Activated naive CD8-positive, alpha-beta T cell (primary cell): ENCODE data around the gene PIK3R6.
"Not testable (repeated sequence)": the region's sequence is repeated elsewhere in the genome, so short reads cannot be mapped to it uniquely, and the experiment has no call there.

Source experiments
- H3K27ac Mint-ChIP-seq: one replicate; pipeline ENCODE4 v1.8.0; 2021; ENCODE audit warnings: mixed read lengths
- H3K27me3 Mint-ChIP-seq: one replicate; pipeline ENCODE4 v1.8.0; 2021; ENCODE audit warnings: mixed read lengths
- H3K36me3 Mint-ChIP-seq: one replicate; pipeline ENCODE4 v1.8.0; 2021; ENCODE audit warnings: mixed read lengths
- H3K4me1 Mint-ChIP-seq: one replicate; pipeline ENCODE4 v1.8.0; 2021; ENCODE audit warnings: low read depth, mixed read lengths
- H3K4me3 Mint-ChIP-seq: one replicate; pipeline ENCODE4 v1.8.0; 2021; ENCODE audit warnings: mild to moderate bottlenecking, mixed read lengths
- H3K9me3 Mint-ChIP-seq: one replicate; pipeline ENCODE4 v1.8.0; 2021; ENCODE audit warnings: low read depth, mixed read lengths

Gene PIK3R6

DNA sequence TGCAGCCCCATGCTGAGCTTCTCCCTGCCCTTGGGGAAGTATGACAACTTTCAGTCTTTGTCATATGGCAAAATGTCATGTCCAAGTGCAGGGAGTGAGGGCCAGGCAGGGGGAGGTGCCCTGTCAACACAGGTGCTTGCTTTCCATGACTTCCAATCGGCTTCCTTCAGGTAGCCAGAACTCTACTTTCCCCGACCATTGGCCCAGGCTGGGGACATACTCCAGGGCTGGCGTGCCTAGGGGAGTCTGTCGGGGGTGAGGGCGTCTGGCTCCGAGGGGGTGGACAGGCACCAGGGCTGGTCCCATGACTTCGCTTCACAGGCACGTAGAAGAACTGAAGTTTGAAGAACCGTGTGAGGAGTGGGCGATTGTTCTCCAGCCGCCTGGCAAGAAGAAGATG, 19.8 kb upstream of the PIK3R6 start:
- no peak overlapping the region for H3K4me3 Mint-ChIP-seq
- peaks cover 5% of the 10 kb centered on the region for H3K36me3 Mint-ChIP-seq
- peaks cover 2% of the 10 kb centered on the region for H3K4me1 Mint-ChIP-seq
- H3K27me3 Mint-ChIP-seq, result no peaks in the 10 kb centered on the region
- no peak overlapping the region for H3K27ac Mint-ChIP-seq
- no peaks in the 10 kb centered on the region for H3K9me3 Mint-ChIP-seq

DNA sequence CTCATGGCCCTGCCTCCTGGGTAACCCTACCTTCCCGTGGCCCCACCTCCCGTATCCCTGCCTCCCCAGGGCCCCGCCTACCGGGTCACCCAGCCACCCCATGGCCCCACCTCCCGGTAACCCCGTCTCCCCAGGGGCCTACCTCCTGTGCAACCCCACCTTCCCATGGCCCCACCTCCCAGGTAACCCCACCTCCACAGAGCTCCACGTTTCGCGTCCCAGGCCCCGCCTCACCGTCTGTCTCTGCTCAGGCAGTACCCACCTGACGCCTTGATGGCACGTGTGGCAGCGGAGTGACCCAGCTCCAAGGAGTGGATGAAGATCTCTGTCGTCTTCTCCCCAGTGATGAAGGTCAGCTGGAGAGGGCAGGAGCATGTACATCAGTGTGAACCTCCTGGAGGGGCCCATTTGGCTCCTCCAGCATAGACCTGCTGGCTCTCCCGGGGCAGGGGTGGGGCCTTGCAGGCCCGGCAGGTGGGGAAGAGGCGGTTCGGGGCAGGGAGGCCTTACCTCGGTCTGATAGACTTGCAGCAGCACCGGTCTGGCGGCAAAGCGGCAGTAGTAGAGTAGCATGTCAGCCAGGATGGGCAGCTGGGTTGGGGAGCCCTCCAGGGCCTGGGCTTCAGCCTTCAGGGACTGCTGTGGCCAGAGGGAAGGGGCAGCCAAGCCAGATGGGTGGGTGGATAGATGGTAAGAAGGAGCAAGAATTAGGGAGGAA, 18.7 kb upstream of the PIK3R6 start:
- peaks cover 5% of the 10 kb centered on the region for H3K36me3 Mint-ChIP-seq
- no peak overlapping the region for H3K4me3 Mint-ChIP-seq
- no peaks in the 10 kb centered on the region for H3K4me1 Mint-ChIP-seq
- no peak overlapping the region for H3K27ac Mint-ChIP-seq
- H3K9me3 Mint-ChIP-seq, result no peaks in the 10 kb centered on the region
- no peaks in the 10 kb centered on the region for H3K27me3 Mint-ChIP-seq

DNA sequence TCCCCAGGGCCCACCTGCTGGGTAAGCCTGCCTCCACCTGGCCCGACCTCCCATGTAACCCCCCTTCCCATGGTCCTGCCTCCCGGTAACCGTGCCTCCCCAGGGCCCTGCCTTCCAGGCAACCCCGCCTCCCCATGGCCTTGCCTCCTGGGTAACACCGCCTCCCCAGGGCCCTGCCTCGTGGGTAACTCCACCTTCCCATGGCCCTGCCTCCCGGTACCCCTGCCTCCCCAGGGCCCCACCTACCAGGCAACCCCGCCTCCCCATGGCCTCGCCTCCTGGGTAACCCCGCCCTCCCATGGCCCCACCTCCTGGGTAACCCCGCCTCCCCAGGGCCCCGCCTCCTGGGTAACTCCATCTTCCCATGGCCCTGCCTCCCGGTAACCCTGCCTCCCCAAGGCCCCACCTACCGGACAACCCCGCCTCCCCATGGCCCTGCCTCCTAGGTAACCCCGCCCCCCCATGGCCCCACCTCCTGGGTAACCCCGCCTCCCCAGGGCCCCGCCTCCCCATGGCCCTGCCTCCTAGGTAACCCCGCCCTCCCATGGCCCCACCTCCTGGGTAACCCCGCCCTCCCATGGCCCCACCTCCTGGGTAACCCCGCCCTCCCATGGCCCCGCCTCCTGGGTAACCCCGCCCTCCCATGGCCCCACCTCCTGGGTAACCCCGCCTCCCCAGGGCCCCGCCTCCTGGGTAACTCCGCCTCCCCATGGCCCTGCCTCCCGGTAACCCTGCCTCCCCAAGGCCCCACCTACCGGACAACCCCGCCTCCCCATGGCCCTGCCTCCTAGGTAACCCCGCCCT, 17.9 kb upstream of the PIK3R6 start:
- not testable (repeated sequence) for H3K4me3 Mint-ChIP-seq, H3K36me3 Mint-ChIP-seq, H3K9me3 Mint-ChIP-seq, H3K27ac Mint-ChIP-seq, H3K27me3 Mint-ChIP-seq, H3K4me1 Mint-ChIP-seq

DNA sequence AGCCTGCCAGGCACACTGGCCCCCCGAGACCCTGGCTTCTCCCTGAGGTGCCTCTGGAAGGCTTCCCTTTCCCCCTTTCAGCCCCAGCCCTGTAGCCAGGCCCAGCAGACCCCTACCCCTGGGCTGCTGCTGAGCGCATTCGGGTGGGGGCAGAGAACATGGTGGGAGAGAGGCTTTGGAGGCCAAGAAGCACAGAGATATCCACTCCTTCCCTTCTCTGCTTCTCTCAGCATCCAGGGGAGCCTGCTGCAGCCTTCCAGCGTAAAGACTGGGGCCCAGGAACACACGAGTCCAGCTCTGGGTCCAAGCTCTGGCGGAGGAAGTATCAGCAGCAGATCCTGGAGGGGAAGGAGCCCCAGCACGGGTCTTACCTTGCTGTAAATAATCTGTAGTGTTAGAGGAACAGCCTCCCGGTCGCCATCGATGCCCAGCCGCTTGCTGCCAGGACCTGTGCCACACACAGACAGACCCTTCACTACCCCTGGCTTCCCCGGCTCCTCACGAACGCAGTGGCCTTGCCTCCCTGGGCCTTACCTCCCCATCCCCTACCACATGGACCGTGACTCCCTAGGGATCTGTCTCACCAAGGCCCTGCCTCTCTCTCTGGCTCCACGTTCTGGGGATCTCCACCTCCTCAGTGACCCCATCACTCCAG, 17.0 kb upstream of the PIK3R6 start:
- Mint-ChIP-seq H3K36me3 (peaks cover 5% of the 10 kb centered on the region), H3K4me3 (no peak overlapping the region), H3K4me1 (no peaks in the 10 kb centered on the region), H3K27ac (peak overlapping the region; percentile 30), H3K27me3 (no peaks in the 10 kb centered on the region), H3K9me3 (no peaks in the 10 kb centered on the region)

DNA sequence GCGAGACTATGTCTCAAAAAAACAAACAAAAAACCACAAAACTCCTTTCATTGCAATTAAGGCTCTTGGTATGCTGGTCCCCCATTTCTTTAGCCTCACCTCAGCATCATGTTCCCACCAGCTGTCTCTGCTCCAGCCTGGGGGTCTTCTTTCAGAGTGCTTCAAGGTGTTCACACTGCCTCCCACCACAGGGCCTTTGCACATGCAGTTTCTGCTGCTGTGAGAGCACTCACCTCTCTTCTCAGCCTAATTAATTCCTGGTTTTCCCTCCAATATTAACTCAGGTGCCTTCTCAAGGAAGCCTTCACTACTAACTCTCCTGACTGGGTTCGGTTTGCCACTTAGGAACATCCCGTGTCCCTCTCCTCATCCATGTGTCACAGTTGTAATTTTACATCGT, 15.9 kb upstream of the PIK3R6 start:
- H3K36me3 Mint-ChIP-seq, result peaks cover 5% of the 10 kb centered on the region
- H3K27ac Mint-ChIP-seq, result no peak overlapping the region
- no peaks in the 10 kb centered on the region for H3K9me3 Mint-ChIP-seq
- H3K4me3 Mint-ChIP-seq, result no peak overlapping the region
- no peaks in the 10 kb centered on the region for H3K27me3 Mint-ChIP-seq
- H3K4me1 Mint-ChIP-seq, result no peaks in the 10 kb centered on the region

DNA sequence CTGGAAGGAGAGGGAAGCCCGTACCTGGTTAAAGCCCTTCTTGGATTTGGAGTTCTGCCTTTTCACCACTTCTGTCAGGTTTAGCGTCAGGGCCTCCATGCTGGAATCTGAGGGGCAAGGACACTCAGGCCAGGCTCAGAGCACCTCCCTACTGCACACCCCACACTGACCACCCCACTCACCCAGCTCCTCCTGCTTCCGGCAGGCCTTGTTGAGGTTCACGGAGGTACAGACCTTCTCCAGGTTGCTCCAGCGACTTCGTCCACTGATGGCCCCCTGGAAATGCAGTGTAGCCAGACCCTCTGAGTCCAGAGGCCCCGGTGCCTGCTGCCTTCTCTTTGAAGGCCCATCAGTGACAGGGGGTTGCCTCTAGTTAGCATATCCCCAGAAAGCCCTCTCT, 14.1 kb upstream of the PIK3R6 start:
- peak overlapping the region; percentile 28 for H3K27ac Mint-ChIP-seq
- no peaks in the 10 kb centered on the region for H3K27me3 Mint-ChIP-seq
- H3K4me1 Mint-ChIP-seq, result no peaks in the 10 kb centered on the region
- H3K4me3 Mint-ChIP-seq, result no peak overlapping the region
- no peaks in the 10 kb centered on the region for H3K9me3 Mint-ChIP-seq
- H3K36me3 Mint-ChIP-seq, result peaks cover 7% of the 10 kb centered on the region

DNA sequence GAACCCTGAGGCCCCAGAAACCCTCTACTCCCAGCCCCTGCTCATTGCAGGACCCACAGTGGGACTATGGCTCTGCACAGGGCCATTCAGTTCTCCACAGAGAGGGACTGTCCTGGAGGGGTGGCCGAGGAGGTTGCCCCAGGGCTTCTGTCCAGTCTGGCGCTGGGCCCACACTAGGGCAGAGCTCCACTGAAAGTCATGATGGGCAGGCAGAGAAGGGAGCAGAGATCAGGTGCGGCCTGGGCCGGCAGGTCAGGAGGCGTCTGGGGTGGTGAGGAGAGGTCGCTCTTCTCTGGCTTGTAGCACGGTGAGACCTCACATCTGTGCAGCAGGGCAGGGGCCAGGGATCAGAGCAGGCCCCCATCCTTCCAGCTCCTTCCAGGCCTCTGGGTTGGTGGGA, 13.0 kb upstream of the PIK3R6 start:
- Mint-ChIP-seq H3K4me3 (no peak overlapping the region), H3K27me3 (no peaks in the 10 kb centered on the region), H3K36me3 (peaks cover 7% of the 10 kb centered on the region), H3K4me1 (no peaks in the 10 kb centered on the region), H3K9me3 (no peaks in the 10 kb centered on the region), H3K27ac (peak overlapping the region; percentile 6)

DNA sequence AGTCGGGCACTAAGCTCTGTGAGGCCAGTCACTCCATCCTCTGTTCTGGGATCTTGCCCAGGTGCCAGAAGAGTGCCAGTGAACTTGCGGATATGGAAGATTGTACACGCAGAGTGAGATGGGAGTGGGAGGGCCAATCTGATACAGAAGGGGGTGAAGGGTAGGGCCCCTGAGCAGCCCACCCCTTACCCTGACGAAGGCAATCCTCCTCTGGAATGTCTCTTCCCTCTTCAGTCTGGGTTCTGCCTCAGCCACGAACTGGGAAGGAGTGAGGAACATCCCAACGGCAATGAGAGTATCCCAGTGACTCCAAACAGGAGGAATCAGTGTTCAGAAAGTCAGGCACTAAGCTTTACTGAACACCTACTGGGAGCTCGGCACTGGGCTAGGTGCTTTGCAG, 11.9 kb upstream of the PIK3R6 start:
- H3K4me1 Mint-ChIP-seq, result peaks cover 6% of the 10 kb centered on the region
- H3K9me3 Mint-ChIP-seq, result no peaks in the 10 kb centered on the region
- no peaks in the 10 kb centered on the region for H3K27me3 Mint-ChIP-seq
- no peak overlapping the region for H3K4me3 Mint-ChIP-seq
- H3K36me3 Mint-ChIP-seq, result peaks cover 7% of the 10 kb centered on the region
- no peak overlapping the region for H3K27ac Mint-ChIP-seq

DNA sequence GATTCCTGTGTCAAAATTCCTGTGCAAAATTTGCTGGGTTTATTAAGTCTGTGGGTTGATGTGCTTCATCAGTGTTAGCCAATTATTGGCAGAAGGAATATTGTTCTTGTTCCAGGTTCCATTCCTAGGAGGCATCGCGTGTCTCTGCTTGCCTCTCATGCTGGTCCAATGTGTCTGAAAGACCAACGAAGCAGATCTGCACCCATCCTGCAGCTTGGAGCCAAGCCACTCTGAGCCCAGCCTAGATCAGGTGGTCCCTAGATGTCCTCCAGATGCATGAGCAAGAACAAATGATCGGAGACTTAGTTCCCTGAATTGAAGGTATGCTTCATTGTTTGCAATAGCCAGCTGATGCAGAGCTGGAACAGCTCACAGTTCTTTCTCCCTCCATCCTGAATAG, 10.5 kb upstream of the PIK3R6 start:
- H3K36me3 Mint-ChIP-seq, result peaks cover 2% of the 10 kb centered on the region
- peaks cover 8% of the 10 kb centered on the region for H3K4me1 Mint-ChIP-seq
- H3K27ac Mint-ChIP-seq, result peak overlapping the region; percentile 36
- no peak overlapping the region for H3K4me3 Mint-ChIP-seq
- H3K27me3 Mint-ChIP-seq, result no peaks in the 10 kb centered on the region
- no peaks in the 10 kb centered on the region for H3K9me3 Mint-ChIP-seq

DNA sequence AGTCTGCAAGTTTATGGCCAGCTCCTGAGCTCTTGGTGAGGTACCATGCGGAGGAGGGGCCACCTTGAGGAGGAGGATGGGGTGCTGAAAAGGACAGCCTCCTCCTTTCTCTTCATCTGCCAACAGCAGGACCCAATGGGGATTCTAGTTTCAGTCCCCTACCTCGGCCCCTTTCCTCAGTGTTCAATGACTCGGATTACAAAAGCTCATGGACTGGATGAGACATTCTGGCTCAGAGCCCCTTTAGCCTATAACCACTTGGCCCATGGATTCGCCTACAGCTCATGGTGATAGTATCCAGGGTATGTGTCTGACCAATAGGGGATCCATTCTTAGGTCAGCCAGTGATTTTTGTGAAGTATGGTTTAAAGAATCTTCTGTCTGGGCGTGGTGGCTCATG, 8.5 kb upstream of the PIK3R6 start:
- no peak overlapping the region for H3K27ac Mint-ChIP-seq
- H3K4me1 Mint-ChIP-seq, result peaks cover 8% of the 10 kb centered on the region
- no peak overlapping the region for H3K4me3 Mint-ChIP-seq
- no peaks in the 10 kb centered on the region for H3K9me3 Mint-ChIP-seq
- no peaks in the 10 kb centered on the region for H3K27me3 Mint-ChIP-seq
- peaks cover 2% of the 10 kb centered on the region for H3K36me3 Mint-ChIP-seq

DNA sequence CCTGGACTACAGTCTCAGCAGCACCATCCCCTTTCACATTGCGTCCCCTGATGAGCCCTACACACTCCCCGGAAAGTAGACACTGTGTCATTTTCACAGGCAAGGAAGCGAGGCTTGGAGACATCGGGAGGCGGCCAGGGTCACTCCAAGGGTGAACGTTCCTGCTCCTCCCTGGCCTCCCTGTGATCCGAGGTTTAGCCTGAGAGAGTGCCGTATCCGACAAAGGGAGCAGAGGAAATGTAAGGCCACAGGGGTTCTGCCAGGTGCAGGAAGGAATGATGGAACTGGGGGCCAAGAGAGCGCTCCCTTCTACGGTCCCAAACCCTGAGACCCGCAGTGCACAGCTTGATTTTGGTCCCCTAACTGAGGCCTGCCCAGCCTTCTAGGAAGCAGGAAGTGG, 8.0 kb upstream of the PIK3R6 start:
- no peak overlapping the region for H3K27ac Mint-ChIP-seq
- H3K27me3 Mint-ChIP-seq, result no peaks in the 10 kb centered on the region
- no peak overlapping the region for H3K4me3 Mint-ChIP-seq
- no peaks in the 10 kb centered on the region for H3K9me3 Mint-ChIP-seq
- peaks cover 2% of the 10 kb centered on the region for H3K36me3 Mint-ChIP-seq
- peaks cover 8% of the 10 kb centered on the region for H3K4me1 Mint-ChIP-seq

DNA sequence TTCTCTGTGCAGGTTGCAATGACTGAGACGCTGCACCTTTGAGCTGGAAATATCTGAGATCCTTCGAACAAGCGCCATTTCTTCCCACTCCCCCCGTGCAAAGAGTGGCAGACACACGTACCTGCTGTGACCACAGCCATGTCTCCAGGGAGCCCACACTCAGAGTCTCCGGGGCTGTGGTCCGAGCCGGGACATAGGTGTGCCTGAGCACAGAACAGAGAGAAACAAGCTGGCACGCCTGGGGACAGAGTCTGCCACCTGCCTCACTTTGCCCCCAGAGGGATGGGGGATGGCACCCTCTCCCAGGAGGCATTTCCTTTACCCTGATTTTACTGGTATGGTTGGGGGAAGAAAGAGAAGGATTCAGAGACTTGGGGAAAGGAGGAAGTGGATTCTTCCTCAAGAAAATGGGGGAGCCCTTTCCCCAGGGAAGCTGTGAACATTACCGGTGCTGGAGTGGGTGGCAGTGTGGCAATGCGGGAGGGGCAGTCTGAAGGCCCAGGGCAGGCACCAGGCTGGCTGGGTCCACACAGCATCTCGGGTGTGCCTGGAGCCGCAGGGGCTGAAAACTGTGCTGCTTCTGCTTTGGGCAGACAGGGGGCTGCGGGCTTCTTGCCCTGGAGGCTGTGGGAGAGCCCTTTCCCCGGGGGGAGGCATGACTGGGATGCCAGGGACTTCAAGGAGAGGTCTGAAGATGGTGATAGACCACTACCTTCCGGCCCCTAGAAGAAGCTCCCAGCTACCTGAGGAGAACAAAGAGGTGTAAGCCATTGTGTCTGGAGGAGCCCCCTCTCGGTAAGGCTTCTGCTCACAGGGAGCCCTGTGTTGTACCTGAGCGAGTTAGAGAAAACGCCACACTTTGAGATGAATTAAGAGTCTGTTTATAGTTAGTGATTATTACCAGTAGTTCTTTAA, 6.6 kb upstream of the PIK3R6 start:
- H3K4me1 Mint-ChIP-seq, result peaks cover 8% of the 10 kb centered on the region
- H3K27ac Mint-ChIP-seq, result no peak overlapping the region
- H3K27me3 Mint-ChIP-seq, result no peaks in the 10 kb centered on the region

DNA sequence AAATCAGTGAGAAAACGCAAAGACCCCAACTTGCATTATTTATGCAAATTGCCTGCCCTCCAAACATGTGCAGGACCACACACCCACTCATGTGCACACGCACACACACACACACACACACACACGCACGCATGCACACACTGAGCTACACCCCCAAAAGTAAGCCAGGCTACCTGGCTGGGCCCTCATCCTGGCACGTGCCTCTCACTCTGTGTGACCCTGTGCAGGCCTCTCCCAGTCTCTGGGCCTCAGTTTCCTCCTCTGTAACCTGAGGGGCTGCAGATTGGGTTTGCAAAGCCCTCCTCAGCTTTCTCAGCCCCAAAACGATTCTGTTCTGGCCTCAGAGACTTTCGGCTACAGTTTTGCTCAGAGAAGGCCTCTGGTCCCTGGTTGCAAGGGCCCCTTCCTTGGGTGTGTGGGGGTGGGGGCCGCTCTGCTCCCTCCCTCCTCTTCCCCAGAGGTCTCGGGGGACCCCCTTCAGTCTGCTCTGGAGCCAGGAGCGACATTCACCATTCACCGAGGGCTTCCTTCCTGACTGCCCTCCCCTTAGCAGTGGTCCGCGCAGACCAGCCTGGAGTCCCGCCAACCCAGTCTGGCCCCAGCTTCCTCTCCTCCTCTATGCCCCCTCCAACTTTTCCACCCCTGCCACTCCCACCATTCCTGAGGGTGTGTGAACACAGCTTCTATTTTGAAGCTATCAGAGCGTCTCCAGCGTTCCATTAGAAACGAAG, 5.4 kb upstream of the PIK3R6 start:
- Mint-ChIP-seq H3K4me3 (no peak overlapping the region), H3K27ac (no peak overlapping the region), H3K4me1 (peaks cover 13% of the 10 kb centered on the region), H3K27me3 (no peaks in the 10 kb centered on the region), H3K36me3 (peaks cover 2% of the 10 kb centered on the region), H3K9me3 (no peaks in the 10 kb centered on the region)

More for the DNA sequence above, 6.6 kb upstream of the PIK3R6 start:
- H3K36me3 Mint-ChIP-seq, result peaks cover 2% of the 10 kb centered on the region
- no peak overlapping the region for H3K4me3 Mint-ChIP-seq
- no peaks in the 10 kb centered on the region for H3K9me3 Mint-ChIP-seq

DNA sequence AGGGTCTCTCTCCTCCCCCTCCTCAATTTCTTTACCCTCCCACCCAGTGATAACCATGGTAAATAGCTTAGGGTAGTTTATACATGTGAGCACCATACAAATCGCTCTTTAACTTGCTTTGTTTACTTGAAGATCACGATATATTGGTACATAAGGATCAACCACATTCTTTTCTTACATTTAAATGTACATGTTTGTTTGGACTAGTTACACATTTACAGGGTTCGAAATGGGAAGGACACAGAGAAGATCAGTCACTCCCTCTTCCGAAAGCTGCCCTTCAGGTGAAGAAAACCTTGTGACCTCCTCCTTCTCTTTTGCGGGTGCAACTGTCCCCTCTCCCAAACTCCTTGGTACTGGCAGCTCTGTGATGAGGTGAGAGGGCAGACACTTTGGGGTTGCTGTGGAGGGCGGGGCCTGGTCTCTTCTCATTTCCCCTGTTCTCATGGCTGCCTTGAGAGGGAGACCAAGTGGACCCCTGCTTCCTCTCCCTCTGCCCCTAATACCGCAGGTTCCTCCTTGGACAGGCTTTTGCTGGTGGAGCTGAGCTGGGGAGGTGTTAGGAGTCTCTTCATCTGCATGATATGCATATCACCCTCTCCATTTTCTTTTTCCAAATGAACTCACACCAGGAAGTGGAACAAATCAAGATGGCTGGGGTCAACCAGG, 4.7 kb upstream of the PIK3R6 start:
- Mint-ChIP-seq H3K27me3 (no peaks in the 10 kb centered on the region), H3K9me3 (no peaks in the 10 kb centered on the region), H3K4me1 (peaks cover 19% of the 10 kb centered on the region), H3K4me3 (no peak overlapping the region), H3K36me3 (no peaks in the 10 kb centered on the region), H3K27ac (no peak overlapping the region)
